IMR-90 (cell line): Measurements from ENCODE around the gene CATSPERE. TPM values are rescaled to one million over a fixed set of nuclear protein-coding genes. Genes with fewer than 3 reads are reported as not detected.
A peak's percentile ranks its signal among the peaks of the same experiment; 100 is the strongest.

Experiments
- ATAC-seq: fragments of 200-7000 bp; cut with Tn5 transposase; 2 replicates; pipeline ENCODE4 v1.9.1; 2020; ENCODE audit warnings: low read depth, mild to moderate bottlenecking, moderate library complexity
- BruUV-seq: library from RNA; stranded (reverse); fragments of 400-500 nt; replicated peaks from 2 replicates; lab custom pipeline; 2021; lab: Mats Ljungman, UMichigan
- CTCF ChIA-PET: fragments of 300-600 bp; formaldehyde crosslinking; extraction: SDS; loops from one replicate; lab custom pipeline; 2021; ENCODE audit warnings: antibody characterized with exemption; lab: Yijun Ruan, JAX
- POLR2A ChIA-PET: fragments of 300-600 bp; sonication (Branson Sonifier 250); formaldehyde crosslinking; loops from one replicate; lab custom pipeline; 2022; ENCODE audit warnings: antibody characterized with exemption; ENCODE audit not compliant: unreplicated experiment; lab: Charles Lee
- DNase-seq: peaks from one replicate; pipeline ENCODE4 v3.0.0; 2013
- H2AFZ ChIP-seq: replicated peaks from 2 replicates; pipeline ENCODE3; 2013; ENCODE audit warnings: low read length, mild to moderate bottlenecking; ENCODE audit not compliant: poor library complexity
- H2AK5ac ChIP-seq: 2 replicates; pipeline ENCODE4 v1.6.1; 2013; ENCODE audit warnings: low read depth, low read length, inconsistent platforms
- H2AK9ac ChIP-seq: replicated peaks from 2 replicates; pipeline ENCODE3; 2013; ENCODE audit warnings: mild to moderate bottlenecking, low read depth, low read length, moderate library complexity; ENCODE audit not compliant: poor library complexity
- H2BK120ac ChIP-seq: 2 replicates; pipeline ENCODE4 v1.6.1; 2013; ENCODE audit warnings: low read depth, low read length, inconsistent platforms
- H2BK15ac ChIP-seq: 3 replicates; pipeline ENCODE4 v1.6.1; 2013; ENCODE audit warnings: low read depth, low read length, inconsistent platforms
- H2BK20ac ChIP-seq: 2 replicates; pipeline ENCODE4 v1.6.1; 2013; ENCODE audit warnings: low read depth, mild to moderate bottlenecking, inconsistent platforms, low read length, moderate library complexity
- H2BK5ac ChIP-seq: 2 replicates; pipeline ENCODE4 v1.6.1; 2013; ENCODE audit warnings: mild to moderate bottlenecking, low read depth, low read length, inconsistent platforms; ENCODE audit not compliant: poor library complexity, severe bottlenecking
- H3K14ac ChIP-seq: replicated peaks from 2 replicates; pipeline ENCODE4 v1.6.1; 2013; ENCODE audit warnings: low read depth, low read length, inconsistent platforms
- H3K18ac ChIP-seq: 2 replicates; pipeline ENCODE4 v1.6.1; 2013; ENCODE audit warnings: low read depth, low read length, control low read depth
- H3K23ac ChIP-seq: 2 replicates; pipeline ENCODE4 v1.6.1; 2013; ENCODE audit warnings: low read depth, low read length, inconsistent platforms
- H3K27ac ChIP-seq: 2 replicates; pipeline ENCODE4 v1.5.1; 2013; ENCODE audit warnings: mild to moderate bottlenecking, control low read depth, low read length; ENCODE audit not compliant: insufficient read depth
- H3K27me3 ChIP-seq: 2 replicates; pipeline ENCODE4 v1.6.1; 2013; ENCODE audit warnings: low read length; ENCODE audit not compliant: control insufficient read depth, insufficient read depth
- H3K36me3 ChIP-seq: 2 replicates; pipeline ENCODE4 v1.6.1; 2013; ENCODE audit warnings: low read length, mixed read lengths; ENCODE audit not compliant: control insufficient read depth, insufficient read depth
- H3K4ac ChIP-seq: 2 replicates; pipeline ENCODE4 v1.6.1; 2013; ENCODE audit warnings: low read depth, low read length, inconsistent platforms
- H3K4me1 ChIP-seq: 2 replicates; pipeline ENCODE4 v1.6.1; 2013; ENCODE audit warnings: low read length, mixed read lengths; ENCODE audit not compliant: control insufficient read depth, insufficient read depth
- H3K4me2 ChIP-seq: 2 replicates; pipeline ENCODE4 v1.6.1; 2013; ENCODE audit warnings: low read depth, mild to moderate bottlenecking, control low read depth, low read length, moderate library complexity
- H3K4me3 ChIP-seq: 2 replicates; pipeline ENCODE4 v1.5.1; 2013; ENCODE audit warnings: low read depth, mild to moderate bottlenecking, control low read depth, low read length, moderate library complexity; ENCODE audit not compliant: insufficient read depth
- H3K56ac ChIP-seq: 2 replicates; pipeline ENCODE4 v1.6.1; 2013; ENCODE audit warnings: low read length, inconsistent platforms; ENCODE audit not compliant: insufficient read depth; ENCODE audit errors: extremely low read depth
- H3K79me1 ChIP-seq, 2 experiments: 2 replicates each; pipeline ENCODE4 v1.6.1; 2013; ENCODE audit warnings: low read length in 2 of 2, inconsistent platforms in 1 of 2, low read depth in 1 of 2
- H3K9ac ChIP-seq: 2 replicates; pipeline ENCODE4 v1.6.1; 2013; ENCODE audit warnings: low read depth, low read length, control low read depth
- H3K9me1 ChIP-seq: 2 replicates; pipeline ENCODE4 v1.6.1; 2013; ENCODE audit warnings: low read length, inconsistent platforms; ENCODE audit not compliant: insufficient read depth
- H3K9me3 ChIP-seq: 2 replicates; pipeline ENCODE4 v1.6.1; 2013; ENCODE audit warnings: low read length; ENCODE audit not compliant: control insufficient read depth, insufficient read depth
- H4K20me1 ChIP-seq: 2 replicates; pipeline ENCODE4 v1.6.1; 2013; ENCODE audit warnings: low read length, inconsistent platforms; ENCODE audit not compliant: insufficient read depth
- H4K5ac ChIP-seq: 2 replicates; pipeline ENCODE4 v1.6.1; 2013; ENCODE audit warnings: mild to moderate bottlenecking, low read depth, low read length, control low read depth
- H4K8ac ChIP-seq, 2 experiments: 2 replicates each; pipeline ENCODE4 v1.6.1; 2013; ENCODE audit warnings: low read depth in 2 of 2, low read length in 2 of 2, control low read depth in 1 of 2, inconsistent platforms in 1 of 2
- H4K91ac ChIP-seq: 2 replicates; pipeline ENCODE4 v1.6.1; 2013; ENCODE audit warnings: low read depth, low read length, inconsistent platforms; ENCODE audit not compliant: insufficient read depth
- CEBPB ChIP-seq: IDR thresholded peaks from 2 replicates; pipeline ENCODE4 v1.6.1; 2012; ENCODE audit warnings: low read depth, low read length, improper control_type of control experiment
- CHD1 ChIP-seq: IDR thresholded peaks from 2 replicates; pipeline ENCODE4 v1.6.1; 2012; ENCODE audit warnings: low read depth, low read length, improper control_type of control experiment
- FOS ChIP-seq: fragments of 150-350 bp; IDR thresholded peaks from 2 replicates; pipeline ENCODE4 v1.6.1; 2016; ENCODE audit warnings: low read depth, low read length
- MAFK ChIP-seq: IDR thresholded peaks from 2 replicates; pipeline ENCODE4 v1.6.1; 2012; ENCODE audit warnings: low read depth, low read length, improper control_type of control experiment
- NFE2L2 ChIP-seq: fragments of 150-350 bp; IDR thresholded peaks from 2 replicates; pipeline ENCODE4 v1.6.1; 2016; ENCODE audit warnings: low read depth, mild to moderate bottlenecking, low read length
- POLR2A ChIP-seq: IDR thresholded peaks from 2 replicates; pipeline ENCODE4 v1.6.1; 2012; ENCODE audit warnings: mild to moderate bottlenecking, low read depth, low read length
- RAD21 ChIP-seq: IDR thresholded peaks from 2 replicates; pipeline ENCODE4 v1.6.1; 2012; ENCODE audit warnings: low read length, improper control_type of control experiment
- SMC3 ChIP-seq: fragments of 150-350 bp; IDR thresholded peaks from 2 replicates; pipeline ENCODE4 v1.6.1; 2016; ENCODE audit warnings: low read depth, mild to moderate bottlenecking, antibody characterized with exemption, low read length, moderate library complexity
- WGBS, 2 experiments: methylation state at CpG; one replicate each; pipeline versions ENCODE4 v1.1.5 to v1.1.7; 2013; ENCODE audit warnings: missing lambda C conversion rate in 2 of 2; ENCODE audit not compliant: insufficient read length in 1 of 2; ENCODE audit errors: extremely low coverage in 2 of 2; 5-methylcytosine and 5-hydroxymethylcytosine counted together
- dilution Hi-C: fragments of 300-500 bp; cut with HindIII; formaldehyde crosslinking; loops from one replicate; pipeline ENCODE4 v1.14.3; 2018; ENCODE audit warnings: low sequenced_read_pairs; ENCODE audit not compliant: unreplicated experiment
- in situ Hi-C: fragments of 300-500 bp; cut with MboI; formaldehyde crosslinking; loops from 3 replicates; pipeline ENCODE4 v1.14.3; 2019; ENCODE audit warnings: low sequenced_read_pairs, inconsistent platforms, mixed read lengths
- intact Hi-C: fragments of 100-400 bp; cut with micrococcal nuclease; formaldehyde crosslinking; loops from 2 replicates; pipeline ENCODE4 v1.10.0; 2022
- polyA plus RNA-seq, 3 experiments: library from polyadenylated mRNA; depleted of rRNA; stranded (reverse); fragments of >200 nt; gene quantifications; 2 replicates each; pipeline ENCODE4 v1.2.3, GENCODE V29; 2012; ENCODE audit warnings: low replicate concordance in 1 of 3
- total RNA-seq: library from RNA; depleted of rRNA; stranded (reverse); fragments of >200 nt; gene quantifications from 2 replicates; pipeline ENCODE4 v1.2.3, GENCODE V29; 2012

The CATSPERE gene
- total and polyA plus RNA-seq, 2 of the 4 experiments (the other 2 are of a cell fraction): 0.07 to 0.18 TPM

DNA sequence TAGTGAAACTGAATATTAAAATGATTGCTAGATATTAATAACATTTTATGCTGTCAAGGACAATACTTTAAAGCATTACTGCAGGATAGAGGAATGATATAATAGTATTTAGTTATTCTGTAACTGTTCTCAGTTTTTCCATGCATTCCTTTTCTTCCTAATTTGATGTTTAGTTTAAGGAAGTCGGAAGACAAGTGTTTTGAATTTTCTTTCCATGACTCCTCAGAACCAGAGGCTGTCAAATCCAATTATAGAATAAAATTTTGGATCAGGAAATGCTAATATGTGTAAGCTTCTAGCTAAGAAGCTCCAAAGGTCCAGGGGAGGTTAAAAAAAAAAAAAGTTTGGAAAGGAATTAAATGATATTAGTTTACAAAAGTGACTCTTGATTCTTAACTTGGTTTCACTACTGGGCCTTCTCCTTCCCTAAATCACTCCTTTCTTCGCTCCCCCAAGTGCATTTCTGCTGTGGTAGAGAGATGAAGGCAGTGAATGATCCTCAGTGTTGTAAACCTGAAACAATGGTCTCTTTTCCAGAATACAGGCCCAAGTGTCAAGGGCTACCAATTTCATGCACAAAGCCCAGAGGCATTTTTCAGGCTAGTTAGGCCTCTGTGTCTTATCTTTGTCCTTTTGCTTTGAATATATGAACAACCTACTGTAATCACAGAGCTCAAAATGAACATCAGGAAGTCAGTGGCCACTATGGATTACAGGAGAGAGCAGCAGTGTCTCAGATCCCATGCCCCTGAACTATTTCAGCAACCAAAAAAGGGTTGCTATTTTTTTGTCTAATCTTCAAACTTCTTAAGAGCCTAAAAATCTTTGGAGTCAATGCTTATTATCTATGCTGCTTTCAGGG lies 15.5 kb upstream of the CATSPERE start:
- intact Hi-C loops (loop anchor here (2.0 to 10.0 kb wide), 2 partner anchors 123 to 731 kb away; no protein-coding TSS in a partner anchor), dilution Hi-C loops (no loop called here), in situ Hi-C loops (no loop called here)
- Histone ChIP-seq H2BK15ac (peak overlapping the region; percentile 11; the same call in 2 of the 3 replicates), H3K56ac (peak overlapping the region; percentile 43; the same call in 1 of the 2 replicates), H2BK120ac (peak overlapping the region; percentile 86), H4K20me1 (peaks cover 22% of the 10 kb centered on the region), H4K91ac (peak overlapping the region; percentile 78), H3K4ac (peak overlapping the region; percentile 94), H3K9me1 (peaks cover 13% of the 10 kb centered on the region), H3K79me1 (peaks cover 24 to 49% of the 10 kb centered on the region in 2 experiments), H4K8ac (peak overlapping the region in 1 of 2 experiments; percentile 84; a peak in 2 of 4 replicates), H2AK9ac (no peak overlapping the region), H3K4me2 (peak overlapping the region; percentile 70; the same call in 1 of the 2 replicates), H3K9ac (peak overlapping the region; percentile 13; the same call in 1 of the 2 replicates), H3K18ac (peak overlapping the region; percentile 76; the same call in 1 of the 2 replicates), H3K36me3 (peaks cover 3% of the 10 kb centered on the region), H4K5ac (peak overlapping the region; percentile 57; the same call in 1 of the 2 replicates), H2AK5ac (peak overlapping the region; percentile 85; the same call in 1 of the 2 replicates), H2BK20ac (peak overlapping the region; percentile 83), H3K14ac (peak overlapping the region; percentile 86), H3K27me3 (no peaks in the 10 kb centered on the region), H3K27ac (peak overlapping the region; percentile 77; the same call in 1 of the 2 replicates), H3K4me3 (no peak overlapping the region), H3K23ac (peak overlapping the region; percentile 89), H3K4me1 (peaks cover 18% of the 10 kb centered on the region), H3K9me3 (no peaks in the 10 kb centered on the region), H2AFZ (no peak overlapping the region), H2BK5ac (peak overlapping the region; percentile 92)
- no peak for TF ChIP-seq NFE2L2
- no peak for TF ChIP-seq FOS
- TF ChIP-seq MAFK: no peak
- no peak for TF ChIP-seq CHD1
- TF ChIP-seq POLR2A: no peak
- TF ChIP-seq CEBPB: no peak
- TF ChIP-seq RAD21: no peak
- TF ChIP-seq SMC3: no peak
- CTCF ChIA-PET: interaction anchor here (0.7 kb wide), 2 partner anchors 24 to 31 kb away, joined by 3 read pairs; no protein-coding TSS in a partner anchor
- ATAC-seq: peak; percentile 49
- DNase-seq: peak; percentile 17
- no TSS peak for BruUV-seq
- no CpG with 5 or more reads among the region's 2 CpGs for whole genome bisulfite sequencing, 2 experiments
- POLR2A ChIA-PET: no interaction called here
